WTC11 (cell line): ENCODE data around the gene PGBD5.

Experiments
- ATF3 ChIP-seq: sonication (generic); formaldehyde crosslinking; conservative IDR thresholded peaks from 2 replicates; pipeline ENCODE4 v1.8.1; 2022; ENCODE audit warnings: mild to moderate bottlenecking, missing genetic modification reagents
- CREB1 ChIP-seq: sonication (generic); formaldehyde crosslinking; IDR thresholded peaks from 2 replicates; pipeline ENCODE4 v1.8.0; 2023; ENCODE audit warnings: mild to moderate bottlenecking, missing genetic modification reagents
- CREM ChIP-seq: sonication (generic); formaldehyde crosslinking; IDR thresholded peaks from 2 replicates; pipeline ENCODE4 v1.8.1; 2022; ENCODE audit warnings: mild to moderate bottlenecking, missing genetic modification reagents, moderate library complexity
- ESRRA ChIP-seq: sonication (generic); formaldehyde crosslinking; IDR thresholded peaks from 2 replicates; pipeline ENCODE4 v1.8.1; 2022; ENCODE audit warnings: mild to moderate bottlenecking, missing genetic modification reagents, borderline replicate concordance
- ETV6 ChIP-seq: sonication (generic); formaldehyde crosslinking; IDR thresholded peaks from 2 replicates; pipeline ENCODE4 v1.8.1; 2022; ENCODE audit warnings: mild to moderate bottlenecking, missing genetic modification reagents
- GABPB1 ChIP-seq: sonication (generic); formaldehyde crosslinking; IDR thresholded peaks from 2 replicates; pipeline ENCODE4 v1.8.1; 2023; ENCODE audit warnings: mild to moderate bottlenecking, missing genetic modification reagents
- IRF2 ChIP-seq: sonication (generic); formaldehyde crosslinking; IDR thresholded peaks from 2 replicates; pipeline ENCODE4 v1.8.0; 2022; ENCODE audit warnings: low read depth, missing genetic modification reagents, borderline replicate concordance
- KAT7 ChIP-seq: sonication (generic); formaldehyde crosslinking; IDR thresholded peaks from 2 replicates; pipeline ENCODE4 v1.8.1; 2023; ENCODE audit warnings: missing genetic modification reagents, mild to moderate bottlenecking, borderline replicate concordance
- NFATC4 ChIP-seq: fragments of 250-450 bp; sonication (Bioruptor Pico); IDR thresholded peaks from 2 replicates; pipeline ENCODE4 v1.9.0; 2021; ENCODE audit warnings: mild to moderate bottlenecking
- NR3C1 ChIP-seq: sonication (generic); formaldehyde crosslinking; conservative IDR thresholded peaks from 2 replicates; pipeline ENCODE4 v1.8.1; 2023; ENCODE audit warnings: low read depth, mild to moderate bottlenecking, missing genetic modification reagents
- TEAD4 ChIP-seq: sonication (generic); formaldehyde crosslinking; IDR thresholded peaks from 2 replicates; pipeline ENCODE4 v1.8.0; 2022; ENCODE audit warnings: mild to moderate bottlenecking, missing genetic modification reagents
- TF ChIP-seq, protein P1 (sequence below): fragments of 200-600 bp; IDR thresholded peaks from 2 replicates; pipeline ENCODE4 v1.8.0; 2022; ENCODE audit warnings: antibody characterized with exemption
- TF ChIP-seq, protein P2 (sequence below): sonication (generic); formaldehyde crosslinking; IDR thresholded peaks from 2 replicates; pipeline ENCODE4 v1.8.0; 2022; ENCODE audit warnings: mild to moderate bottlenecking, missing genetic modification reagents

DNA sequence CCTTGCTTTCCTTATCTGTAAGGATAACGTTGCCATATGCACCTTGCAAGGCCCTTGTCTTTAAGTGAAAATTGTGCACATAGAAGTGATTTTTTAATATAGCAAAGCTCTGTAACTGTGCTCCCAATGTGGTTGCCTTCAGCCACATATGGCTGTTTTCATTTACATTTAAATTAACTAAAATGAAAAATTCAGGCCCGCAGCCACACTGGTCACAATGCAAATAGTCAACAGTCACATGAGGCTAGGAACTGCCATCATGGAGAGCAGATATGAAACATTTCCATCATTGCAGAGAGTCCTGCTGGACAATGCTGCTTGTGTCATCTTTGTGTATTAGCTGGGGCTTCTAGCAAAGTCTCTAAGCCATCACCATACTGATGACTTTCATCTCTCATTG is 83.4 kb downstream of the PGBD5 start:
- TF ChIP-seq, protein P1, sequence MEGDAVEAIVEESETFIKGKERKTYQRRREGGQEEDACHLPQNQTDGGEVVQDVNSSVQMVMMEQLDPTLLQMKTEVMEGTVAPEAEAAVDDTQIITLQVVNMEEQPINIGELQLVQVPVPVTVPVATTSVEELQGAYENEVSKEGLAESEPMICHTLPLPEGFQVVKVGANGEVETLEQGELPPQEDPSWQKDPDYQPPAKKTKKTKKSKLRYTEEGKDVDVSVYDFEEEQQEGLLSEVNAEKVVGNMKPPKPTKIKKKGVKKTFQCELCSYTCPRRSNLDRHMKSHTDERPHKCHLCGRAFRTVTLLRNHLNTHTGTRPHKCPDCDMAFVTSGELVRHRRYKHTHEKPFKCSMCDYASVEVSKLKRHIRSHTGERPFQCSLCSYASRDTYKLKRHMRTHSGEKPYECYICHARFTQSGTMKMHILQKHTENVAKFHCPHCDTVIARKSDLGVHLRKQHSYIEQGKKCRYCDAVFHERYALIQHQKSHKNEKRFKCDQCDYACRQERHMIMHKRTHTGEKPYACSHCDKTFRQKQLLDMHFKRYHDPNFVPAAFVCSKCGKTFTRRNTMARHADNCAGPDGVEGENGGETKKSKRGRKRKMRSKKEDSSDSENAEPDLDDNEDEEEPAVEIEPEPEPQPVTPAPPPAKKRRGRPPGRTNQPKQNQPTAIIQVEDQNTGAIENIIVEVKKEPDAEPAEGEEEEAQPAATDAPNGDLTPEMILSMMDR: no peak
- no peak for TF ChIP-seq KAT7 (CRISPR knock-in tag)
- TF ChIP-seq, protein P2, sequence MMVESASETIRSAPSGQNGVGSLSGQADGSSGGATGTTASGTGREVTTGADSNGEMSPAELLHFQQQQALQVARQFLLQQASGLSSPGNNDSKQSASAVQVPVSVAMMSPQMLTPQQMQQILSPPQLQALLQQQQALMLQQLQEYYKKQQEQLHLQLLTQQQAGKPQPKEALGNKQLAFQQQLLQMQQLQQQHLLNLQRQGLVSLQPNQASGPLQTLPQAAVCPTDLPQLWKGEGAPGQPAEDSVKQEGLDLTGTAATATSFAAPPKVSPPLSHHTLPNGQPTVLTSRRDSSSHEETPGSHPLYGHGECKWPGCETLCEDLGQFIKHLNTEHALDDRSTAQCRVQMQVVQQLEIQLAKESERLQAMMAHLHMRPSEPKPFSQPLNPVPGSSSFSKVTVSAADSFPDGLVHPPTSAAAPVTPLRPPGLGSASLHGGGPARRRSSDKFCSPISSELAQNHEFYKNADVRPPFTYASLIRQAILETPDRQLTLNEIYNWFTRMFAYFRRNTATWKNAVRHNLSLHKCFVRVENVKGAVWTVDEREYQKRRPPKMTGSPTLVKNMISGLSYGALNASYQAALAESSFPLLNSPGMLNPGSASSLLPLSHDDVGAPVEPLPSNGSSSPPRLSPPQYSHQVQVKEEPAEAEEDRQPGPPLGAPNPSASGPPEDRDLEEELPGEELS (CRISPR knock-in tag): no peak
- no peak for TF ChIP-seq CREM (CRISPR knock-in tag)
- TF ChIP-seq TEAD4 (CRISPR knock-in tag): no peak
- no peak for TF ChIP-seq ATF3
- TF ChIP-seq CREB1 (CRISPR knock-in tag): no peak
- TF ChIP-seq GABPB1: no peak
- TF ChIP-seq NFATC4: no peak
- TF ChIP-seq IRF2 (CRISPR knock-in tag): no peak
- TF ChIP-seq NR3C1: no peak
- TF ChIP-seq ETV6 (CRISPR knock-in tag): no peak
- no peak for TF ChIP-seq ESRRA (CRISPR knock-in tag)
